GM12878 (cell line): ENCODE results near the gene C16orf90. TPM values are rescaled to one million over a fixed set of nuclear protein-coding genes. Genes with fewer than 3 reads are reported as not detected.

Experiments used
- ATAC-seq: fragments of 200-7000 bp; cut with Tn5 transposase; 3 replicates; pipeline ENCODE4 v1.9.1; 2020; ENCODE audit warnings: mild to moderate bottlenecking, moderate library complexity
- Bru-seq: library from RNA; stranded (reverse); fragments of 400-500 nt; gene quantifications from one replicate; lab custom pipeline; 2021; lab: Mats Ljungman, UMichigan
- BruChase-seq, 2 experiments: library from RNA; stranded (reverse); fragments of 400-500 nt; gene quantifications; one replicate each; lab custom pipeline; 2021; lab: Mats Ljungman, UMichigan
- BruUV-seq: library from RNA; stranded (reverse); fragments of 400-500 nt; replicated peaks from 2 replicates; lab custom pipeline; 2021; lab: Mats Ljungman, UMichigan
- CTCF ChIA-PET: fragments of 300-600 bp; sonication (Branson Sonifier 250); formaldehyde crosslinking; extraction: SDS; loops from one replicate; lab custom pipeline; 2021; ENCODE audit warnings: inconsistent platforms; lab: Yijun Ruan, JAX
- POLR2A ChIA-PET: fragments of 350-600 bp; formaldehyde crosslinking; extraction: SDS; loops from one replicate; lab custom pipeline; 2021; ENCODE audit warnings: inconsistent platforms; lab: Charles Lee
- RAD21 ChIA-PET: fragments of 300-600 bp; sonication (Branson Sonifier 250); formaldehyde crosslinking; loops from one replicate; lab custom pipeline; 2023; ENCODE audit warnings: antibody characterized with exemption; ENCODE audit not compliant: unreplicated experiment; lab: Charles Lee
- SMC1A ChIA-PET: fragments of 300-600 bp; sonication (Branson Sonifier 250); formaldehyde crosslinking; loops from one replicate; lab custom pipeline; 2023; ENCODE audit not compliant: unreplicated experiment, uncharacterized antibody; lab: Charles Lee
- DNase-seq: peaks from one replicate; pipeline ENCODE4 v3.0.0-alpha.2; 2011; ENCODE audit warnings: low read depth, low spot score
- FAIRE-seq: peaks from 3 replicates; lab custom pipeline; 2011; peaks lifted over from hg19 to GRCh38; lab: Jason Lieb, UNC
- H2AFZ ChIP-seq: 2 replicates; pipeline ENCODE4 v1.6.0; 2011; ENCODE audit warnings: low read depth, low read length, control low read depth; ENCODE audit not compliant: control insufficient read depth
- H3K27ac ChIP-seq: 2 replicates; pipeline ENCODE4 v1.5.1; 2011; ENCODE audit warnings: control low read depth; ENCODE audit not compliant: control insufficient read depth, insufficient read depth
- H3K27me3 ChIP-seq, 2 experiments: replicated peaks in 1 of 2; 2 replicates each; pipeline versions ENCODE4 v1.6.0 to v1.6.1; 2011; ENCODE audit warnings: low read length in 1 of 2; ENCODE audit not compliant: control insufficient read depth in 2 of 2, insufficient read depth in 2 of 2
- H3K36me3 ChIP-seq, 2 experiments: 2 replicates each; pipeline ENCODE4 v1.5.1; 2011; ENCODE audit warnings: low read length in 1 of 2; ENCODE audit not compliant: control insufficient read depth in 2 of 2, insufficient read depth in 2 of 2
- H3K4me1 ChIP-seq: 2 replicates; pipeline ENCODE4 v1.6.1; 2011; ENCODE audit warnings: mild to moderate bottlenecking, low read length, moderate library complexity, mixed read lengths; ENCODE audit not compliant: control insufficient read depth, insufficient read depth
- H3K4me2 ChIP-seq: 2 replicates; pipeline ENCODE4 v1.6.0; 2011; ENCODE audit warnings: control low read depth; ENCODE audit not compliant: control insufficient read depth, insufficient read depth
- H3K4me3 ChIP-seq: fragments of 200-600 bp; sonication (generic); 2 replicates; pipeline ENCODE4 v1.5.1; 2016
- H3K79me2 ChIP-seq: 2 replicates; pipeline ENCODE4 v1.6.0; 2011; ENCODE audit warnings: low read length; ENCODE audit not compliant: control insufficient read depth, insufficient read depth
- H3K9ac ChIP-seq: 2 replicates; pipeline ENCODE4 v1.8.0; 2011; ENCODE audit warnings: low read length, control low read depth, mixed read lengths; ENCODE audit not compliant: control insufficient read depth, insufficient read depth
- H3K9me3 ChIP-seq: replicated peaks from 3 replicates; pipeline ENCODE4 v1.5.1; 2011; ENCODE audit warnings: mild to moderate bottlenecking, low read length; ENCODE audit not compliant: control insufficient read depth, insufficient read depth
- H4K20me1 ChIP-seq: 2 replicates; pipeline ENCODE4 v1.6.0; 2011; ENCODE audit not compliant: control insufficient read depth, insufficient read depth
- BACH1 ChIP-seq: fragments of 450-650 bp; IDR thresholded peaks from 2 replicates; pipeline ENCODE4 v1.6.1; 2017; ENCODE audit warnings: mild to moderate bottlenecking, borderline replicate concordance
- CREM ChIP-seq: IDR thresholded peaks from 2 replicates; pipeline ENCODE4 v1.6.1; 2014; ENCODE audit warnings: antibody characterized with exemption, low read depth
- ELK1 ChIP-seq: IDR thresholded peaks from 2 replicates; pipeline ENCODE4 v1.6.1; 2012; ENCODE audit warnings: low read depth, low read length, improper control_type of control experiment
- LARP7 ChIP-seq: fragments of 450-650 bp; IDR thresholded peaks from 2 replicates; pipeline ENCODE4 v1.6.1; 2017; ENCODE audit warnings: mild to moderate bottlenecking
- MYB ChIP-seq: fragments of 150-350 bp; IDR thresholded peaks from 2 replicates; pipeline ENCODE4 v1.6.1; 2014; ENCODE audit warnings: mild to moderate bottlenecking, low read depth, low read length, borderline replicate concordance
- PAX8 ChIP-seq: fragments of 450-650 bp; IDR thresholded peaks from 2 replicates; pipeline ENCODE4 v1.6.1; 2017; ENCODE audit warnings: mild to moderate bottlenecking, moderate library complexity
- SKIL ChIP-seq: fragments of 450-650 bp; IDR thresholded peaks from 2 replicates; pipeline ENCODE4 v1.6.1; 2017; ENCODE audit warnings: mild to moderate bottlenecking, low read depth, inconsistent platforms; ENCODE audit not compliant: poor library complexity, severe bottlenecking
- WGBS: methylation state at CpG from one replicate; pipeline ENCODE4 v1.1.6; 2016; ENCODE audit warnings: low lambda C conversion rate; ENCODE audit not compliant: insufficient replicate concordance, insufficient coverage; ENCODE audit errors: missing lambda C conversion rate; 5-methylcytosine and 5-hydroxymethylcytosine counted together
- in situ Hi-C: fragments of 300-500 bp; cut with MboI; formaldehyde crosslinking; loops from 9 replicates; pipeline ENCODE4 v1.14.3; 2018; ENCODE audit warnings: mixed read lengths
- intact Hi-C: fragments of 100-400 bp; cut with micrococcal nuclease; formaldehyde crosslinking; loops from one replicate; pipeline ENCODE4 v1.14.2; 2022; ENCODE audit not compliant: unreplicated experiment
- long read RNA-seq, 2 experiments: library from polyadenylated mRNA; unstranded; transcript quantifications; one replicate each; pipeline ENCODE4 v2.0.0, GENCODE V29; 2019 to 2020
- polyA minus RNA-seq, 3 experiments: library from RNA; depleted of rRNA, polyadenylated mRNA; stranded (reverse); fragments of >200 nt; gene quantifications; 2 replicates each; pipeline ENCODE4 v1.2.3, GENCODE V29; 2011
- polyA plus RNA-seq, 11 experiments: library from polyadenylated mRNA; depleted of rRNA in 4 of 11; unstranded in 6 of 11; stranded (reverse) in 5 of 11; fragments of >200 nt; fragmentation: Nextera tagmentation in 4 of 11; fragmentation: Illumina TruSeq in 1 of 11; extraction: Ambion mirVana in 4 of 11; extraction: Trizol in 1 of 11; gene quantifications; 1 replicate in 1 of 11; 2 replicates in 10 of 11; pipeline versions ENCODE4 v1.2.1 to v1.2.3, GENCODE V29; 2011 to 2016; ENCODE audit warnings: inconsistent platforms in 2 of 11, missing spikeins in 2 of 11, low read depth in 1 of 11
- total RNA-seq, 4 experiments: library from RNA; depleted of rRNA in 3 of 4; stranded (reverse); fragments of >200 nt in 3 of 4; fragmentation: Illumina TruSeq in 1 of 4; extraction: Trizol in 1 of 4; gene quantifications; 2 replicates each; pipeline versions ENCODE4 v1.2.1 to v1.2.3, GENCODE V29; 2013 to 2021
- TF ChIP-seq, protein P1 (sequence below): fragments of 450-650 bp; IDR thresholded peaks from 2 replicates; pipeline ENCODE4 v1.6.1; 2014; ENCODE audit warnings: mild to moderate bottlenecking
- TF ChIP-seq, protein P2 (sequence below): fragments of 450-650 bp; IDR thresholded peaks from 2 replicates; pipeline ENCODE4 v1.6.1; 2017; ENCODE audit warnings: mild to moderate bottlenecking, moderate library complexity

The C16orf90 gene, protein sequence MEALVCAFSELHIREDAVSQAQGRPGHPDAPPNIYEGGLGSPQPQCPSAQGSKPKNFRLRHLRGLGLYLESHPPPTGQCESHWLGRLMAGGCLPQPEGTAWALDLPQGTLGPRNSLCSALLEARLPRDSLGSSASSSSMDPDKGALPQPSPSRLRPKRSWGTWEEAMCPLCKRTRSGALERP
- total RNA-seq (2013; cell fraction: nucleolus; rRNA removed): not detected in 2 replicates
- not detected in 2 replicates for total RNA-seq (2014; rRNA removed)
- total RNA-seq (2014; rRNA removed; fragmentation: Illumina TruSeq; extraction: Trizol): not detected in 2 replicates
- not detected in 2 replicates for total RNA-seq (2021)
- not detected for polyA plus RNA-seq (2011; ENCODE audit: low read depth)
- not detected in 2 replicates for polyA plus RNA-seq (2011; rRNA removed)
- polyA plus RNA-seq (2011; cell fraction: cytosol; rRNA removed): not detected in 2 replicates
- not detected in 2 replicates for polyA plus RNA-seq (2011; cell fraction: nucleus; rRNA removed)
- polyA plus RNA-seq (2012): not detected in 2 replicates
- not detected in 2 replicates for polyA plus RNA-seq (2014; fragmentation: Illumina TruSeq; extraction: Trizol)
- polyA plus RNA-seq (2014; fragmentation: Nextera tagmentation; extraction: Ambion mirVana): not detected
- polyA plus RNA-seq (2014; rRNA removed): not detected in 2 replicates
- not detected for polyA plus RNA-seq (2016; fragmentation: Nextera tagmentation; extraction: Ambion mirVana)
- polyA minus RNA-seq (2011; rRNA and poly(A)+ RNA removed): not detected in 2 replicates
- not detected in 2 replicates for polyA minus RNA-seq (2011; cell fraction: cytosol; rRNA and poly(A)+ RNA removed)
- not detected in 2 replicates for polyA minus RNA-seq (2011; cell fraction: nucleus; rRNA and poly(A)+ RNA removed)
- Bru-seq, nascent RNA: not detected
- BruChase-seq, experiment 1, labeled RNA remaining after a 6-hour chase: not detected
- BruChase-seq, experiment 2, labeled RNA remaining after a 2-hour chase: not detected
- long read RNA-seq, experiment 1: 0 reads
- long read RNA-seq, experiment 2: 0 reads

DNA sequence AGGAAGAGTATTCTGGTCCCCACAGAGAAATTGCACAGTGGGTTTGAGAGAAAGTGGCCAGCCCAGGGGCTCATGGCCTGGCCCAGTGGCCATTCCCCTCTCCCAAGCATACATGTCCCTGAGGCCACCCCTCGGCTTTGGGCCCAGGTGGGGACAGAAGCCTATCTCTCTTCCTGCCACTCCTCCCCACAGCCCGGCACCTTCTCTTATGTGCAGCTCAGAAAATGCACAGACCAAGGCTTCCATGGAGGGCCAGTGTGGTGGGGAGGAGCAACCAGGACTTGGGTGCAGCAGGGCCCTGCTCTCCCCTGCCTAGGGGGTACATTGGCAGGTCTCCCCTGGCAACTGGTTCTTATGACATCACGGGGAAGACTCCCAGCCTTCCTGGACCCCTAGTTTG, at the start of gene C16orf90:
Gene C16orf90, minus strand, starts transcription at position 314 of the 400 bp plus-strand sequence. Its CDS starts 68 bp downstream, at position 246.
- no peak within 1 kb of the TSS for H3K9ac ChIP-seq
- H4K20me1 ChIP-seq: no peaks in the 10 kb centered on the region
- FAIRE-seq (no peak), DNase-seq (no peak)
- H3K27ac ChIP-seq: no peak within 1 kb of the TSS
- no peak within 1 kb of the TSS for H2AFZ ChIP-seq
- H3K4me2 ChIP-seq: no peak within 1 kb of the TSS
- no peaks in the 10 kb centered on the region; the same call in 2 of the 3 replicates for H3K9me3 ChIP-seq
- SMC1A ChIA-PET: no interaction called here
- RAD21 ChIA-PET: no interaction called here
- TF ChIP-seq, protein P1, sequence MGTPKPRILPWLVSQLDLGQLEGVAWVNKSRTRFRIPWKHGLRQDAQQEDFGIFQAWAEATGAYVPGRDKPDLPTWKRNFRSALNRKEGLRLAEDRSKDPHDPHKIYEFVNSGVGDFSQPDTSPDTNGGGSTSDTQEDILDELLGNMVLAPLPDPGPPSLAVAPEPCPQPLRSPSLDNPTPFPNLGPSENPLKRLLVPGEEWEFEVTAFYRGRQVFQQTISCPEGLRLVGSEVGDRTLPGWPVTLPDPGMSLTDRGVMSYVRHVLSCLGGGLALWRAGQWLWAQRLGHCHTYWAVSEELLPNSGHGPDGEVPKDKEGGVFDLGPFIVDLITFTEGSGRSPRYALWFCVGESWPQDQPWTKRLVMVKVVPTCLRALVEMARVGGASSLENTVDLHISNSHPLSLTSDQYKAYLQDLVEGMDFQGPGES: no peak
- TF ChIP-seq ELK1 (no peak), LARP7 (no peak), MYB (no peak), BACH1 (no peak), CREM (no peak), PAX8 (no peak), SKIL (no peak)
- TF ChIP-seq, protein P2, sequence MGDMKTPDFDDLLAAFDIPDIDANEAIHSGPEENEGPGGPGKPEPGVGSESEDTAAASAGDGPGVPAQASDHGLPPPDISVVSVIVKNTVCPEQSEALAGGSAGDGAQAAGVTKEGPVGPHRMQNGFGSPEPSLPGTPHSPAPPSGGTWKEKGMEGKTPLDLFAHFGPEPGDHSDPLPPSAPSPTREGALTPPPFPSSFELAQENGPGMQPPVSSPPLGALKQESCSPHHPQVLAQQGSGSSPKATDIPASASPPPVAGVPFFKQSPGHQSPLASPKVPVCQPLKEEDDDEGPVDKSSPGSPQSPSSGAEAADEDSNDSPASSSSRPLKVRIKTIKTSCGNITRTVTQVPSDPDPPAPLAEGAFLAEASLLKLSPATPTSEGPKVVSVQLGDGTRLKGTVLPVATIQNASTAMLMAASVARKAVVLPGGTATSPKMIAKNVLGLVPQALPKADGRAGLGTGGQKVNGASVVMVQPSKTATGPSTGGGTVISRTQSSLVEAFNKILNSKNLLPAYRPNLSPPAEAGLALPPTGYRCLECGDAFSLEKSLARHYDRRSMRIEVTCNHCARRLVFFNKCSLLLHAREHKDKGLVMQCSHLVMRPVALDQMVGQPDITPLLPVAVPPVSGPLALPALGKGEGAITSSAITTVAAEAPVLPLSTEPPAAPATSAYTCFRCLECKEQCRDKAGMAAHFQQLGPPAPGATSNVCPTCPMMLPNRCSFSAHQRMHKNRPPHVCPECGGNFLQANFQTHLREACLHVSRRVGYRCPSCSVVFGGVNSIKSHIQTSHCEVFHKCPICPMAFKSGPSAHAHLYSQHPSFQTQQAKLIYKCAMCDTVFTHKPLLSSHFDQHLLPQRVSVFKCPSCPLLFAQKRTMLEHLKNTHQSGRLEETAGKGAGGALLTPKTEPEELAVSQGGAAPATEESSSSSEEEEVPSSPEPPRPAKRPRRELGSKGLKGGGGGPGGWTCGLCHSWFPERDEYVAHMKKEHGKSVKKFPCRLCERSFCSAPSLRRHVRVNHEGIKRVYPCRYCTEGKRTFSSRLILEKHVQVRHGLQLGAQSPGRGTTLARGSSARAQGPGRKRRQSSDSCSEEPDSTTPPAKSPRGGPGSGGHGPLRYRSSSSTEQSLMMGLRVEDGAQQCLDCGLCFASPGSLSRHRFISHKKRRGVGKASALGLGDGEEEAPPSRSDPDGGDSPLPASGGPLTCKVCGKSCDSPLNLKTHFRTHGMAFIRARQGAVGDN: no peak
- TF ChIP-seq, all 136 proteins: peak for 0
- Histone ChIP-seq H3K4me3 (no peak within 1 kb of the TSS), H3K27me3 (no peaks in the 10 kb centered on the region), H3K4me1 (no peaks in the 10 kb centered on the region), H3K79me2 (no peaks in the 10 kb centered on the region), H3K36me3 (no peaks in the 10 kb centered on the region)
- intact Hi-C loops: no loop called here
- 47% methylated on average over 3 of the region's 3 CpGs for WGBS
- POLR2A ChIA-PET: no interaction called here
- no peak for ATAC-seq
- in situ Hi-C loops: no loop called here
- CTCF ChIA-PET: interaction anchor here (1.3 kb wide), 1 partner anchor 34 kb away, joined by 3 read pairs; no protein-coding TSS in a partner anchor
- BruUV-seq: no TSS peak
